GM10847 (cell line): ENCODE data around the gene TRHDE.

ENCODE experiments used
- POLR2A ChIP-seq: IDR thresholded peaks from 2 replicates; pipeline ENCODE4 v1.6.1; 2011; ENCODE audit not compliant: insufficient read length; ENCODE audit errors: extremely low read depth

The TRHDE gene, protein sequence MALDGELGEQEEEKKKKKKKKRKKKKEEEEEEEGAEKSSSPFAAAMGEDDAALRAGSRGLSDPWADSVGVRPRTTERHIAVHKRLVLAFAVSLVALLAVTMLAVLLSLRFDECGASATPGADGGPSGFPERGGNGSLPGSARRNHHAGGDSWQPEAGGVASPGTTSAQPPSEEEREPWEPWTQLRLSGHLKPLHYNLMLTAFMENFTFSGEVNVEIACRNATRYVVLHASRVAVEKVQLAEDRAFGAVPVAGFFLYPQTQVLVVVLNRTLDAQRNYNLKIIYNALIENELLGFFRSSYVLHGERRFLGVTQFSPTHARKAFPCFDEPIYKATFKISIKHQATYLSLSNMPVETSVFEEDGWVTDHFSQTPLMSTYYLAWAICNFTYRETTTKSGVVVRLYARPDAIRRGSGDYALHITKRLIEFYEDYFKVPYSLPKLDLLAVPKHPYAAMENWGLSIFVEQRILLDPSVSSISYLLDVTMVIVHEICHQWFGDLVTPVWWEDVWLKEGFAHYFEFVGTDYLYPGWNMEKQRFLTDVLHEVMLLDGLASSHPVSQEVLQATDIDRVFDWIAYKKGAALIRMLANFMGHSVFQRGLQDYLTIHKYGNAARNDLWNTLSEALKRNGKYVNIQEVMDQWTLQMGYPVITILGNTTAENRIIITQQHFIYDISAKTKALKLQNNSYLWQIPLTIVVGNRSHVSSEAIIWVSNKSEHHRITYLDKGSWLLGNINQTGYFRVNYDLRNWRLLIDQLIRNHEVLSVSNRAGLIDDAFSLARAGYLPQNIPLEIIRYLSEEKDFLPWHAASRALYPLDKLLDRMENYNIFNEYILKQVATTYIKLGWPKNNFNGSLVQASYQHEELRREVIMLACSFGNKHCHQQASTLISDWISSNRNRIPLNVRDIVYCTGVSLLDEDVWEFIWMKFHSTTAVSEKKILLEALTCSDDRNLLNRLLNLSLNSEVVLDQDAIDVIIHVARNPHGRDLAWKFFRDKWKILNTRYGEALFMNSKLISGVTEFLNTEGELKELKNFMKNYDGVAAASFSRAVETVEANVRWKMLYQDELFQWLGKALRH

GRCh38 chr12:72272091-72272661 is at the start of gene TRHDE:
Gene TRHDE, plus strand, starts transcription at chr12:72272370. Its CDS starts 274 bp downstream, at chr12:72272644.
- TF ChIP-seq POLR2A, result no peak

DNA sequence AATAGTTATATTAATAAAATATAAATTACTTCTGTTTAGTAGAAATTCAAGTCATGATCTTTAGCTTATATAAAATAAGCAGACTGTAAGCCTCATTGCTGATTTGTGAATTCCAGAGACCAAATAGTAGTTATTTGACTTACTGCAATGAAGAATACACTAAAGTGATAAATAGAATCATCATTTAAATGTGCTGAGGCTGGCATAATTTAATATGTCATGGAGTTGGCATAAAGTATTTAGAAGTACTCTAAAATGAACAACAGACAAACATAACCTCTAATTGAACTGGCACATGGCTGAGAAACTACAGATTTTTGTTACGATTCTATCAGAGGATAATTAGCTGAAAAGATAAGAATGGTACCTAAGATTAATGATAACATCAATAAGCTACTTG is 45.7 kb upstream of the TRHDE start:
- no peak for TF ChIP-seq POLR2A

DNA sequence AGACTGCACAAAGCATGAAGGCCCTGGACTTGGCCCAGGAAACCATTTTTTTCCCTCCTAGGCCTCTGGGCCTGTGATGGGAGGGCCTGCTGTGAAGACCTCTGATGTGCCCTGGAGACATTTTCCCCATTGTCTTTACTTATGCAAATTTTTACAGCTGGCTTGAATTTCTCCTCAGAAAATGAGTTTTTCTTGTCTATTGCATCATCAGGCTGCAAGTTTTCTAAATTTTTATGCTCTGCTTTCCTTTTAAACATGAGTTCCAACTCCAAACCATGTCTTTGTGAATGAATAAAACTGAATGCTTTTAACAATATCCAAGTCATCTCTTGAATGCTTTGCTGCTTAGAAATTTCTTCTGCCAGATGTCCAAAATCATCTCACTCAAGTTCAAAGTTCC is 43.7 kb upstream of the TRHDE start:
- TF ChIP-seq POLR2A, result no peak

DNA sequence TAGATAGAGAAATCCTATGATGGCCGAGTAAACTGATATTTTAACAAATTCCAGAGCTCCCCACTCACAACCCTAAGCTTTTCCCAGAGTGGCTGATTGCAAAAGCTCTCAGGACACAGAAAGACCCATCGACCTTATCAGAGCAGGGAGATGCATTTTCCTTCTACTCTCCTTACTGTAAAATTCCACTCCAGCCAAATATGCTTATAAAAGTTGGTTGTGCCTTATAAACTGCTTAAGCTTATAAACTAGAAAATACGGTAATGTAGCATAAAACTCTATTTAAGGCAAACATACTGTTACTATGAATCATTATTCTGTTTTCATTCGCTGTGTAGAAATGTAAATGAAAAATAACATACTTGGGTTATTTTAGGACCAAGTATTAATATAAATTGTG is 41.6 kb upstream of the TRHDE start:
- TF ChIP-seq POLR2A, result no peak

DNA sequence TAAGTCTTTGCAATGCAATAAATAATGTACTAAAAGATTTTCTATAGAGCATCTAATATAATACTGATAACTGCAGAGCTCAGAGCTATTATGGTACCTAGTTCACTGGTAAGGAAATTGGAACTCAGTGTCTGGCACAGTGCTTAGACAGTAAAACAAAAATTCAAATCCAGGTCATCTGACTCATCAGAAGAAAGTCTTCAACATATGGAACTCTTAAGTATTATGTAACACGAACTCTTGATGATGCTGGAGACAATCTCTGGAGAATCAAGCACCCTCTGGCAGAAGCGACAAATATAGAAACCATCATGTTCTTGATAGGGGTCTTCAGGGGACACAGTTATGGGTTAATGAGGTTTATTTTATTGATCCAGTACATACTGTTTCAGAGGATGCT is 37.3 kb upstream of the TRHDE start:
- no peak for TF ChIP-seq POLR2A

GRCh38 chr12:72236071-72236705 is 36.0 kb upstream of the TRHDE start:
- TF ChIP-seq POLR2A, result no peak

- TF ChIP-seq POLR2A, result no peak
These were observed 30.6 kb upstream of the TRHDE start for GRCh38 chr12:72241552-72241951.

DNA sequence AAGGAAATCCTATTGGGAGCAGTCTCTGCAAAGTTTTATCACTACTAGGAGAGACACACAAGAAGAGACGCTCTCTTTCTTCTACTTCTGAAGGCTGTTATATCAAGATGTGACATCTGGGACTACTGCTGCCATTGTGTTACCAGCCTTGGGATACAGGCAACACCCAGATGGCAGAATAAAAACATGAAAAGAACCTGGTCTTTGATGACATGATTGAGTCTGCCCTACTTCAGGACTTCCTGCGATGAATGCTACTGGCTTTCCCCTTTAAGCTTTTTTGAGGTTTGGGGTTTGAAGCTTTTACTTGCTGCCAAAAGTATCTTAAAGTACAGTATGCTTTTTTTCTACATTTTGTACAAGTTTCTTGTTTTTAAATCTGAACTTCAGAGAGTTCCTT is 29.2 kb upstream of the TRHDE start:
- no peak for TF ChIP-seq POLR2A

GRCh38 chr12:72246370-72246769 is 25.8 kb upstream of the TRHDE start:
- no peak for TF ChIP-seq POLR2A

DNA sequence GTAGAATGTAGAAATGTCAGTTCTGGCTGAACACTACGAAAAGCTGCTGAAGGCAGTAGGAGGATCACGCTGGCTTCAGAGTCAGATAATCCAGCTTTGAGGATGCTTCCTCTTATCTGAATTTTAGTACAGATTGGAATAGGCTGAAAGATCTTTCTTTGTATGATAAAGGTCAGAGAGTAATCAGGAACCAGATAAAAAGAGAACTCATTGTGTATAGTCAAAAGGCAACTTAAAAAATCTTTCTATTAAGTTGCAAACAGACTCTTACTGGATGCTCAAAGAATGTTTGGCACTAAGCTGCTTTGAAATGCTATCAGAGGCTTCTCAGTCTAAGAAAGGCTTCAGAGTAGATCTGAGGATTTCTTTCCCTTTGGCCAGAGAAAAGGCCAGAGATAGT is 21.8 kb upstream of the TRHDE start:
- TF ChIP-seq POLR2A, result no peak

GRCh38 chr12:72256725-72257124 is 15.4 kb upstream of the TRHDE start:
- no peak for TF ChIP-seq POLR2A

- TF ChIP-seq POLR2A, result no peak
These were observed 10.3 kb upstream of the TRHDE start for GRCh38 chr12:72261885-72262284.

DNA sequence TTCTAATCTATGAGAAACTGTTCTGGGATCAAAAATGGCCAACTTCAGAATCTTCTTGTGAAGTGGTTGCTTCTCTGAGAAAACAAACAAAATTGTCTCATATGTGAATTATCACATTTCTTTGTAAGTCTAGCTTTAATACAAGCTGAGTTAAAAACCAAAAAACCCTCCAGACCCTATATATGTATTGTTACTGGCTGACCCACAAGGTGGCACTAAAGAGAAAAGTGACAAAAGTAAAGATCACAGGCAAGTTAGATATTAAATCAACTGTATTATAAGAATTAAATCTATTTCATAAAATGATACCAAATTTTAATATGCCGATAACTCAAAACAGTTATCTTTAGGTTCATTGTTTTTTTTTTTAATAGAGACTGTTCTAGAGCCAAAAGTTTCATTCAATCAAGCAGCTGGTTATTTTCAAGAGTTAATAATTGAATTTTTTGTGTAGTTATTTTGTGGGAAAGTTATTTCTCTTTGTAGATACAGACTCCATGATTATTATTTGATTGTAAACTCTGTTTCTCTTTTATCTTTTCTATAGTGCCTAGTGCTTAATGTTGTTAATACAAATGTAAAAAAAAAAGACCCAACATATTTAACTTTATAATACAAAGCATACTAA is 7.5 kb upstream of the TRHDE start:
- no peak for TF ChIP-seq POLR2A

DNA sequence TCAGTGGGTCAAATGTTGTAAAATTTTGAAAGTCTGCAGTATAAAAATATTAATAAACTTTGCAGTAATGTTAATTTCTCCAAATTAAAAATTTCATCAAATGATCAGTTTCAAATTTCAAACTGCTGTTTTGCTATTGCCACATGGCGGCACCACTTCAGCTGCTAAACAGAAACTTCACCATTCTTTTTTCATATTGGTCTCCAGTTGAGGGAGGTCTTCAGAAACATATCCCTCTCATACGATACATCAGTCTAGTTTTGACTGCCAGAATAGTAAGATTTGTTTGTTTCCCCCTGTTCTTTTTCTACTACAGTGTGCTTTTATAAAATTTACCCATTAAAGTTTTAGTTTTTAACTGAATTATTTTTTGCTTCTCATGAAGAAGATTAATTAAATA is 4.2 kb upstream of the TRHDE start:
- no peak for TF ChIP-seq POLR2A

DNA sequence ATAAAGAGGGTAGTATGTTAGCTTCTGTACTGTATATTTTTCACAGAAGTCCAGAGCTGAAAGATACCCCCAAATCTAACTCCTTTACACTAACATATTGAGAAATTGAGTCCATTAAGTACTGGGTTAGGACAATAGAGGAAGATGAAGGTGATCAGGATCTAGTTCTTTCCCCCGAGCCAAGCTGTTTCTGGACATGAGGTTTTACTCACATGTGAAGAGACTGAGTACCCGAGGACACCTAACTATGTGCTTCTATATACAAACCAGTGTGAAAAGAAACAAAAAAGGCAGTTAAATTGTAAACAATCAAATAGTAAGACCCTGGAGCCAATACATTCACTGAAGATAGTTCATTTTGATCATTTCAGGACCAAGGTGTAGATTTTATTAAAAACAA is 3.8 kb upstream of the TRHDE start:
- no peak for TF ChIP-seq POLR2A
